AG04449 (cell line): ENCODE measurements around the gene RNF123.
"Not testable (repeated sequence)": the region's sequence is repeated elsewhere in the genome, so short reads cannot be mapped to it uniquely, and the experiment has no call there.

ENCODE experiments used
- CTCF ChIA-PET: fragments of 350-600 bp; formaldehyde crosslinking; extraction: SDS; loops from one replicate; lab custom pipeline; 2021; ENCODE audit warnings: antibody characterized with exemption; lab: Yijun Ruan, JAX
- POLR2A ChIA-PET: fragments of 400-600, 350-600 bp; formaldehyde crosslinking; extraction: SDS; loops from one replicate; lab custom pipeline; 2020; ENCODE audit warnings: antibody characterized with exemption, inconsistent platforms; lab: Yijun Ruan, JAX
- DNase-seq: peaks from one replicate; pipeline ENCODE4 v3.0.0-alpha.2; 2010; ENCODE audit warnings: low read depth, low spot score
- H3K4me3 ChIP-seq: 2 replicates; pipeline ENCODE4 v1.5.1; 2011; ENCODE audit warnings: low read depth, mild to moderate bottlenecking, control low read depth, low read length
- CTCF ChIP-seq: IDR thresholded peaks from one replicate; pipeline ENCODE4 v1.5.1; 2011; ENCODE audit warnings: mild to moderate bottlenecking, moderate library complexity, low read length, control low read depth, inconsistent platforms; ENCODE audit not compliant: insufficient read depth; ENCODE audit errors: missing control alignments

RNF123 gene

DNA sequence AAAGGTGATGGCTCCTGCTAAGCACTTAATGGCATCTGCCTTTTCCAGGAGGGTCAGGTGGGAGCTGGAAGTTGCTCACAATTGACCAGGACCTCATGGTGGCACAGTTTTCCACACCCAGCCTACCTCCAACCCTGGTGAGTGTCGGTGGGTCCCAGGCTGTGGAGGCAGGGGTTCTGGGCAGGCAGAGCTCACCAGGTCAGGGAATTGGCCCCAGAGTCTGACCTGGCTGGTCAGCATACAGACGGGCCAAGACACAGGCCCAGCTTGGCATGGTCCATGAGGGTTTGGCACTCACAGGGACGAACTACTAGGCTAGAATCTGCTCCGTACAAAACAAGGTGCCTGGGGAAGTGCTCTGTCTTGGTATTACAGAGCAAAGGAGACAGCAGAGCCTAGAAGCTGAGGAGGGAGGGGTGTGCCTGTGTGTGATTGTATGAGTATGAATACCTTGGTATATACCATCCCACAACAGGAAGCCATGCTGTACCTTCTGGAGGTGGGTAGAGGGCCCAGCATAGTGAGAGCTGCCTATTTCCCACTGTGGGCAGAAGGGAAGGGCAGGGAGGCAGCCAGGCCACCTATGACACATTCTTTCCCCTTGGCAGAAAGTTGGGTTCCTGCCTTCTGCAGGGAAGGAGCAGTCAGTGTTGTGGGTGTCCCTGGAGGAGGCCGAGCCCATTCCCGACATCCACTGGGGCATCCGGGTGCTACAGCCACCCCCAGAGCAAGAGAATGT lies 8.7 kb upstream of the RNF123 start:
- no peak for DNase-seq
- TF ChIP-seq CTCF, result no peak
- no peak overlapping the region for H3K4me3 ChIP-seq
- CTCF ChIA-PET, result interaction anchor here (2.2 to 4.4 kb wide), 2 partner anchors 9 to 141 kb away, joined by 6 to 31 read pairs; no protein-coding TSS in a partner anchor
- POLR2A ChIA-PET, result no interaction called here

DNA sequence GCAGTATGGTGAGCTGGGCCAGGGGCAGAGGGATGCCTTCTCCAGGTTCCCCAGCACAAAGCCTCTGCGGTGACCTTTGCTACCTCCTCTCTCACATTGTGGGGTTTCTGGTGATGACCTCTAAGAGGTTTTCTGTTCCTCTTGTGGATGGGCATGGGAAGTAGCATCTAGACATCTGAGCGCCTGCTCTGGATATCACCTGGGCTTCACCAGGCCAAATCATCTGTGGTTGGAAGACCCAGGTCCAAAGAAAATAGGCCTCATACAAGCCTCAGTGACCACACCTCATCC lies 8.2 kb upstream of the RNF123 start:
- no peak for TF ChIP-seq CTCF
- H3K4me3 ChIP-seq, result no peak overlapping the region
- no peak for DNase-seq
- ChIA-PET CTCF (interaction anchor here (2.2 kb wide), 1 partner anchor 9 kb away, joined by 6 read pairs; no protein-coding TSS in a partner anchor), POLR2A (no interaction called here)

DNA sequence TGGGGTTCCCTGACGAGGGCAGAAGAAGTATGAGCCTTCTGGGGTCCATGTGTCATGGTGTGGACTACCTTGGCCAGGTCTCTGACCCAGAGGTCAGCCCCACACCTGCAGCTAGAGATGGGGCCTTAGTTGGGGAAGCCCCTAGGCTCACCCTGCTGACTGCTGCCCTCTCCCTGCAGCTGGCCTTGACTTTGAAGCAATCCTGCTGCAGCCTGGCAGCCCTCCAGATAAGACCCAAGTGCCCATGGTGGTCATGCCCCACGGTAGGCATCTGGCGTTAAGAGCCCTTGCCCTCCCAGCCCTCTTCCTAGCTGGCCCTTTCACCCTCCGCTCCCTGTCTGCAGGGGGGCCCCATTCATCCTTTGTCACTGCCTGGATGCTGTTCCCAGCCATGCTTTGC lies 7.8 kb upstream of the RNF123 start:
- H3K4me3 ChIP-seq, result no peak overlapping the region
- ChIA-PET POLR2A (no interaction called here), CTCF (interaction anchor here (2.2 kb wide), 1 partner anchor 10 kb away, joined by 6 read pairs; no protein-coding TSS in a partner anchor)
- no peak for DNase-seq
- TF ChIP-seq CTCF, result no peak

- DNase-seq, result no peak
- ChIA-PET CTCF (interaction anchor here (1.0 to 1.2 kb wide), 2 partner anchors 143 to 145 kb away, joined by 3 to 4 read pairs; no protein-coding TSS in a partner anchor), POLR2A (interaction anchor here (0.6 kb wide), 1 partner anchor 124 kb away, joined by 3 read pairs; no protein-coding TSS in a partner anchor)
- TF ChIP-seq CTCF, result no peak
- no peak overlapping the region for H3K4me3 ChIP-seq
Measured at GRCh38 chr3:49683162-49683561, 6.2 kb upstream of the RNF123 start.

- CTCF ChIA-PET, POLR2A ChIA-PET, DNase-seq, H3K4me3 ChIP-seq: not testable (repeated sequence)
Measured at GRCh38 chr3:49684453-49684852, 4.9 kb upstream of the RNF123 start.

DNA sequence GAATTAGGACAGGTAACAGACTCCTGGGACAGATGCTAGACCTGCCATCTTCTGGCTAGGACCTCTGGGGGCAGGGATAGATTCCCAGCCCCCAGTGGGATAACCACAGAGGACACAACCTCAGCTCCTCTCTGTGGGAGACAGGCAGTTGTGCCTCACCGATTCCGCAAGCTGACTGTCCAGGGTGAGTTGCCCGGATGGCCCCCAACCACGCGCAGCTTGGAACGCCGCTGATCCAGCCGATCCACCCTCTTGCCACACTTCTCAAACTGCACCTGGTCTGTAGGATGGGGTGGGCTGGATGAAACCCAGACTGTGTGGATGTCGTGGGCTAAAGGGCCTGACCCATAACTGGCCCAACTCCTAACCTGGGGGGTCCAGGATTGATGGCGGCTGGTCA lies 4.3 kb upstream of the RNF123 start:
- H3K4me3 ChIP-seq, CTCF ChIA-PET, DNase-seq: not testable (repeated sequence)

GRCh38 chr3:49685846-49686245 lies 3.5 kb upstream of the RNF123 start:
- DNase-seq, POLR2A ChIA-PET, CTCF ChIA-PET, H3K4me3 ChIP-seq: not testable (repeated sequence)

More for the DNA sequence above, 4.3 kb upstream of the RNF123 start:
- POLR2A ChIA-PET, result not testable (repeated sequence)

DNA sequence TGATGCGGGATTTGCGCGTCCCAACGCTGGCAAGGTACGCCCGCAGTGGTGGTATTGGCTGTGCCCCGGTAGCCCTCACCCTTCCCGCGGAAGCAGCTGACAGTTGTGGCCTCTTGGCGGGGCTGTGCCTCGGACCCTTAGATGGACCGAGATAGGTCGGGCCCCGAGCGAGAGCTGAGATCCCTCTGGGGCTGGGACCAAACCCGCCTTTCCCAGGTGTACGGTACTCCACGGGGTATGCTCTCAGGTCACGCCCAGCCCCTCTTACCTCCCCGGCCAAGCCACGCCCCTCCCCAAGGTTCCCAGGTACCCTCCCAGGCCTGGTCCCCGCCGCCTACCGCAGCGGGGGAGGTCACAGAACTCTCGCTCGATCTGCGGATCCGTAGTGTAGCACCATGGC lies 3.0 kb upstream of the RNF123 start:
- CTCF ChIA-PET, POLR2A ChIA-PET, DNase-seq: not testable (repeated sequence)
- H3K4me3 ChIP-seq, result peak overlapping the region; percentile 27

GRCh38 chr3:49686769-49687423 lies 2.5 kb upstream of the RNF123 start:
- POLR2A ChIA-PET, CTCF ChIA-PET, DNase-seq: not testable (repeated sequence)
- peak overlapping the region; percentile 30 for H3K4me3 ChIP-seq

GRCh38 chr3:49687424-49687795 lies 1.9 kb upstream of the RNF123 start:
- DNase-seq, H3K4me3 ChIP-seq: not testable (repeated sequence)
- CTCF ChIA-PET, result interaction anchor here (2.5 kb wide), 1 partner anchor 148 kb away, joined by 7 read pairs; no protein-coding TSS in a partner anchor
- POLR2A ChIA-PET, result interaction anchor here (0.6 kb wide), 1 partner anchor 182 kb away, joined by 4 read pairs; no protein-coding TSS in a partner anchor

GRCh38 chr3:49688338-49689045 lies 865 bp upstream of the RNF123 start:
- CTCF ChIA-PET, result interaction anchor here (2.5 kb wide), 1 partner anchor 149 kb away, joined by 7 read pairs; no protein-coding TSS in a partner anchor

More at GRCh38 chr3:49688338-49689045, 865 bp upstream of the RNF123 start:
- DNase-seq, POLR2A ChIA-PET: not testable (repeated sequence)
- H3K4me3 ChIP-seq, result peak overlapping the region; percentile 95; the same call in 1 of the 2 replicates
